Measurements from ENCODE around the gene HINFP.

DNA sequence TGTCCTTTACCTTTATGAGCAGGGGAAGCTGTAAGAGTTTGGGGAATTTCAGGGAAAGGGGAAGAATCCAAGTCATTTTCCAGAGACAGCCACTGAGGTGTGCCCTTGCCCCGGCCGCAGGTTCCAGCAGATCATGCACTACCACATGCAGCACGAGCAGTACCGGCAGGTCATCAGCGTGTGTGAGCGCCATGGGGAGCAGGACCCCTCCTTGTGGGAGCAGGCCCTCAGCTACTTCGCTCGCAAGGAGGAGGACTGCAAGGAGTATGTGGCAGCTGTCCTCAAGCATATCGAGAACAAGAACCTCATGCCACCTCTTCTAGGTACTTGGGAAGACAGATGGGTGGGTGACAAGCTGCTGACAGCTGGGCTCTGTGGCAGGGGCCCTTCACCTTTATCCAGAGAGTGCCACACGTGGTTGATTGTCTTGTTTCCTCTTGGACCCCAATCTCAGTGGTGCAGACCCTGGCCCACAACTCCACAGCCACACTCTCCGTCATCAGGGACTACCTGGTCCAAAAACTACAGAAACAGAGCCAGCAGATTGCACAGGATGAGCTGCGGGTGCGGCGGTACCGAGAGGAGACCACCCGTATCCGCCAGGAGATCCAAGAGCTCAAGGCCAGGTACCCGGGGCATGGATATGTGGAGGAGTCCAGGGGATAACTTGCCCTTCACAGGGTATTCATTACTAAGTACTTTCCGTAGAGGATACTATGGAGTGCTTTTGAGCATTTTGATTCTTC lies 42.5 kb upstream of the HINFP start:
- TF ChIP-seq, protein P1, sequence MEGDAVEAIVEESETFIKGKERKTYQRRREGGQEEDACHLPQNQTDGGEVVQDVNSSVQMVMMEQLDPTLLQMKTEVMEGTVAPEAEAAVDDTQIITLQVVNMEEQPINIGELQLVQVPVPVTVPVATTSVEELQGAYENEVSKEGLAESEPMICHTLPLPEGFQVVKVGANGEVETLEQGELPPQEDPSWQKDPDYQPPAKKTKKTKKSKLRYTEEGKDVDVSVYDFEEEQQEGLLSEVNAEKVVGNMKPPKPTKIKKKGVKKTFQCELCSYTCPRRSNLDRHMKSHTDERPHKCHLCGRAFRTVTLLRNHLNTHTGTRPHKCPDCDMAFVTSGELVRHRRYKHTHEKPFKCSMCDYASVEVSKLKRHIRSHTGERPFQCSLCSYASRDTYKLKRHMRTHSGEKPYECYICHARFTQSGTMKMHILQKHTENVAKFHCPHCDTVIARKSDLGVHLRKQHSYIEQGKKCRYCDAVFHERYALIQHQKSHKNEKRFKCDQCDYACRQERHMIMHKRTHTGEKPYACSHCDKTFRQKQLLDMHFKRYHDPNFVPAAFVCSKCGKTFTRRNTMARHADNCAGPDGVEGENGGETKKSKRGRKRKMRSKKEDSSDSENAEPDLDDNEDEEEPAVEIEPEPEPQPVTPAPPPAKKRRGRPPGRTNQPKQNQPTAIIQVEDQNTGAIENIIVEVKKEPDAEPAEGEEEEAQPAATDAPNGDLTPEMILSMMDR (conservative IDR thresholded peaks at IDR 0.05; ENCODE audit: low read length): no peak
- TF ChIP-seq EZH2phosphoT487 (IDR thresholded peaks at IDR 0.05; ENCODE audit: borderline replicate concordance): no peak
